ENCODE results near the gene MRPL36. TPM values are rescaled to one million over a fixed set of nuclear protein-coding genes. Genes with fewer than 3 reads are reported as not detected.

The MRPL36 gene
- total RNA-seq, 1 experiment from 2014 or later, result 116 TPM

GRCh38 chr5:1757511-1757910 lies 42.1 kb downstream of the MRPL36 start:
- no peak for TF ChIP-seq EZH2 (IDR thresholded peaks at IDR 0.05; ENCODE audit: low read length, unreplicated experiment)
- TF ChIP-seq EZH2phosphoT487 (IDR thresholded peaks at IDR 0.05; ENCODE audit: borderline replicate concordance, low read length), result no peak
- TF ChIP-seq CTCF (conservative IDR thresholded peaks at IDR 0.05; ENCODE audit: low read depth, low read length), result no peak
- Histone ChIP-seq H3K4me2 (ENCODE audit: low read length) (no peak overlapping the region), H3K9me3 (ENCODE audit: low read length) (no peaks in the 10 kb centered on the region), H3K9ac (ENCODE audit: low read length) (no peak overlapping the region), H4K20me1 (ENCODE audit: low read length) (no peaks in the 10 kb centered on the region), H3K79me2 (ENCODE audit: low read length) (no peaks in the 10 kb centered on the region), H2AFZ (ENCODE audit: low read length) (no peak overlapping the region), H3F3A (ENCODE audit: low read length, unreplicated experiment) (no peaks in the 10 kb centered on the region), H3K27ac (ENCODE audit: low read length) (no peak overlapping the region), H3K36me3 (ENCODE audit: low read depth, low read length) (no peaks in the 10 kb centered on the region), H3K9me2 (replicated peaks; ENCODE audit: low read length) (no peaks in the 10 kb centered on the region), H3K4me1 (ENCODE audit: insufficient read depth, low read length) (no peaks in the 10 kb centered on the region), H3K4me3 (ENCODE audit: low read length) (no peak overlapping the region), H3K27me3 (ENCODE audit: low read length) (peaks cover 75% of the 10 kb centered on the region)
- ATAC-seq (no peak), DNase-seq (no peak)
- POLR2A ChIA-PET (ENCODE audit: unreplicated experiment), result no interaction called here
- BruUV-seq (replicated peaks), result no TSS peak
- CTCF ChIA-PET, result no interaction called here
- intact Hi-C loops (cut with micrococcal nuclease), result no loop called here

GRCh38 chr5:1756481-1756880 lies 43.2 kb downstream of the MRPL36 start:
- Histone ChIP-seq H3K36me3 (ENCODE audit: low read depth, low read length) (no peaks in the 10 kb centered on the region), H3F3A (ENCODE audit: low read length, unreplicated experiment) (no peaks in the 10 kb centered on the region), H3K79me2 (ENCODE audit: low read length) (no peaks in the 10 kb centered on the region), H3K4me2 (ENCODE audit: low read length) (no peak overlapping the region), H4K20me1 (ENCODE audit: low read length) (no peaks in the 10 kb centered on the region), H3K27ac (ENCODE audit: low read length) (no peak overlapping the region), H3K9ac (ENCODE audit: low read length) (no peak overlapping the region), H3K9me2 (replicated peaks; ENCODE audit: low read length) (no peaks in the 10 kb centered on the region), H3K4me1 (ENCODE audit: insufficient read depth, low read length) (no peaks in the 10 kb centered on the region), H3K9me3 (ENCODE audit: low read length) (no peaks in the 10 kb centered on the region), H3K4me3 (ENCODE audit: low read length) (no peak overlapping the region), H3K27me3 (ENCODE audit: low read length) (peaks cover 76% of the 10 kb centered on the region), H2AFZ (ENCODE audit: low read length) (no peak overlapping the region)
- ATAC-seq, result no peak
- BruUV-seq (replicated peaks), result no TSS peak
- ChIA-PET POLR2A (ENCODE audit: unreplicated experiment) (no interaction called here), CTCF (no interaction called here)
- intact Hi-C loops (cut with micrococcal nuclease), result no loop called here
- TF ChIP-seq EZH2phosphoT487 (IDR thresholded peaks at IDR 0.05; ENCODE audit: borderline replicate concordance, low read length) (no peak), EZH2 (IDR thresholded peaks at IDR 0.05; ENCODE audit: low read length, unreplicated experiment) (no peak), CTCF (conservative IDR thresholded peaks at IDR 0.05; ENCODE audit: low read depth, low read length) (no peak)
- DNase-seq, result no peak

GRCh38 chr5:1755321-1755949 lies 44.2 kb downstream of the MRPL36 start:
- no TSS peak for BruUV-seq (replicated peaks)
- TF ChIP-seq EZH2 (IDR thresholded peaks at IDR 0.05; ENCODE audit: low read length, unreplicated experiment) (no peak), CTCF (conservative IDR thresholded peaks at IDR 0.05; ENCODE audit: low read depth, low read length) (no peak), EZH2phosphoT487 (IDR thresholded peaks at IDR 0.05; ENCODE audit: borderline replicate concordance, low read length) (no peak)
- no peak overlapping the region for H3K27ac ChIP-seq (ENCODE audit: low read length)
- no peak overlapping the region for H2AFZ ChIP-seq (ENCODE audit: low read length)
- DNase-seq, result no peak
- no peak overlapping the region for H3K4me3 ChIP-seq (ENCODE audit: low read length)
- no peaks in the 10 kb centered on the region for H3K79me2 ChIP-seq (ENCODE audit: low read length)
- no peak overlapping the region for H3K4me2 ChIP-seq (ENCODE audit: low read length)
- H3K27me3 ChIP-seq (ENCODE audit: low read length), result peaks cover 74% of the 10 kb centered on the region
- H3K36me3 ChIP-seq (ENCODE audit: low read depth, low read length), result no peaks in the 10 kb centered on the region
- H3K9me3 ChIP-seq (ENCODE audit: low read length), result no peaks in the 10 kb centered on the region
- POLR2A ChIA-PET (ENCODE audit: unreplicated experiment), result no interaction called here
- H3K9ac ChIP-seq (ENCODE audit: low read length), result no peak overlapping the region
- no peaks in the 10 kb centered on the region for H4K20me1 ChIP-seq (ENCODE audit: low read length)
- H3F3A ChIP-seq (ENCODE audit: low read length, unreplicated experiment), result no peaks in the 10 kb centered on the region
- ATAC-seq, result no peak
- intact Hi-C loops (cut with micrococcal nuclease), result no loop called here
- H3K4me1 ChIP-seq (ENCODE audit: insufficient read depth, low read length), result no peaks in the 10 kb centered on the region
- CTCF ChIA-PET, result no interaction called here
- H3K9me2 ChIP-seq (replicated peaks; ENCODE audit: low read length), result no peaks in the 10 kb centered on the region
